Measurements from ENCODE around the gene MLC1. TPM values are rescaled to one million over a fixed set of nuclear protein-coding genes. Genes with fewer than 3 reads are reported as not detected.

MLC1 gene
- total RNA-seq, 1 donor from 2014 or later = 1.2 TPM

DNA sequence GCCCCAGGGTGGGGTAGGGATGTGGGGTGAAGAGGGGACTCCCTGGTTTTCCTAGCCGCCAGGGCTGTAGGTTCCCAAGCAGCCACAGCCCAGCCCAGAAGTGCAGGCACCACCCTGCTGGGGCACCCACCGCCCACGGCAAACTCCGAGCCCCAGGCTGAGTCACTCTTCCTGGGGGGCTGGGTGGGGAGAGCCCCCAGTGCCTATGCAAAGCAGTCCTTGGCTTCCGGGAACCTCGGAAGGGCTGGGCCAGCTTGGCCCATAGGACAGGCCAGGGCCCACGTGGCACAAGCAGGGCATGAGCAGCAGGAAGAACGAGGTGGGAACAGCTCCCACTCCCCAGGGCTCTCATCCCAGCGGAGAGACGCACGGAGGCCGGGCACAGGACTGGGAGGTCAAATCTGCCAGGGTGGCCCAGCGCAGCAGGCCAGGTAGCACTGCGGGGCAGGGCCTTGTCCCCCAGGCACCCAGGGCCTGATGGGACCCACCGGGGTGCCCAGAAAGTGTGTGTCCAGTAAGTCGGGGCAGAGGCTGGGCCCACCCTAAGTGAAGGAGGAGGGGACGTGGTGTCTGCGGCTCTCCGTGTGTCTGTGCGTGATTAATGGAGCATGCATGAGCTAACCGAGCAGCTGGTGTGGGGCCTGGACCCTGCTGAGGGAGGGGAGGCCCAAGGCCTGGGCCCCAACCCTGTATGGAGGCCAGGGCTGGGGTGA, 68.1 kb downstream of the MLC1 start:
- peaks cover 17% of the 10 kb centered on the region for H3K27me3 Mint-ChIP-seq (ENCODE audit: unreplicated experiment)
- H3K36me3 Mint-ChIP-seq (ENCODE audit: low read depth, unreplicated experiment) = no peaks in the 10 kb centered on the region
- TF ChIP-seq, protein P1, sequence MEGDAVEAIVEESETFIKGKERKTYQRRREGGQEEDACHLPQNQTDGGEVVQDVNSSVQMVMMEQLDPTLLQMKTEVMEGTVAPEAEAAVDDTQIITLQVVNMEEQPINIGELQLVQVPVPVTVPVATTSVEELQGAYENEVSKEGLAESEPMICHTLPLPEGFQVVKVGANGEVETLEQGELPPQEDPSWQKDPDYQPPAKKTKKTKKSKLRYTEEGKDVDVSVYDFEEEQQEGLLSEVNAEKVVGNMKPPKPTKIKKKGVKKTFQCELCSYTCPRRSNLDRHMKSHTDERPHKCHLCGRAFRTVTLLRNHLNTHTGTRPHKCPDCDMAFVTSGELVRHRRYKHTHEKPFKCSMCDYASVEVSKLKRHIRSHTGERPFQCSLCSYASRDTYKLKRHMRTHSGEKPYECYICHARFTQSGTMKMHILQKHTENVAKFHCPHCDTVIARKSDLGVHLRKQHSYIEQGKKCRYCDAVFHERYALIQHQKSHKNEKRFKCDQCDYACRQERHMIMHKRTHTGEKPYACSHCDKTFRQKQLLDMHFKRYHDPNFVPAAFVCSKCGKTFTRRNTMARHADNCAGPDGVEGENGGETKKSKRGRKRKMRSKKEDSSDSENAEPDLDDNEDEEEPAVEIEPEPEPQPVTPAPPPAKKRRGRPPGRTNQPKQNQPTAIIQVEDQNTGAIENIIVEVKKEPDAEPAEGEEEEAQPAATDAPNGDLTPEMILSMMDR (IDR thresholded peaks at IDR 0.05; ENCODE audit: unreplicated experiment) = no peak
- H3K4me1 Mint-ChIP-seq (ENCODE audit: unreplicated experiment) = no peaks in the 10 kb centered on the region
- H3K27ac Mint-ChIP-seq (ENCODE audit: unreplicated experiment) = no peak overlapping the region
- peaks cover 4% of the 10 kb centered on the region for H3K9me3 Mint-ChIP-seq (ENCODE audit: unreplicated experiment)
- DNase-seq (ENCODE audit: low spot score) = no peak
- H3K4me3 Mint-ChIP-seq (ENCODE audit: unreplicated experiment) = no peak overlapping the region

DNA sequence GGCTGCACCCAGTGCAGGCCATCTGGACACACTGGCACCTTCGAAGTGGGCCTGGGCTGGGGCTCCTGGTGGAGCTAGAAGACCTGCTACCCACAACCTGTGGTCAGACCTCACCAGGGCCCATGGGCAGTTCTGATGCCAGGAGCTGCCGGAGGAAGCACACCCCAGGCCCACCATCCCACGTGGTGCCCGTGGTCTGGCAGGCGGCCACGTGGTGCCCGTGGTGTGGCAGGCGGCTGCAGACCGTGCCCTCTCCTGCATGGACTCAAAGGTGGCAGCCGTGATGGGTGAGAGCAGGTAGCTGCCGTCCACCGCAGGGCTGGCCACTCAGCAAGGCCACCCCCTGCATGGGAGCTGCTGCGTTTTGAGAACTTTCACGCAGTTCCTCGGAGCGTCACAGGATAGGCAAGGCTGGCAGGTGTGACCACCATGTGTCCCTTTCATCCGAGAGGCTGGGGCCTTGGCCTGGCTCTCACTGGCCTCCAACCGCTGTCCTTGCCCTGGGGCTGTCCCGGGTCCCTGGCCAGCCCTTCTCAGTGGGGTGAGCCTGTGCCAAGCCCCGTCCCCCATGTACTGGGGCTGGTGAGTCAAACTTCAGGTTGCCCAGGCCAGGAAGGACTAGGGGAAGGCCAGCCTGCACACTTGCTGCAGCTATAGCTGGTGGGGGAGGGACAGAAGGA, 68.8 kb downstream of the MLC1 start:
- H3K4me3 Mint-ChIP-seq (ENCODE audit: unreplicated experiment) = no peak overlapping the region
- peaks cover 21% of the 10 kb centered on the region for H3K27me3 Mint-ChIP-seq (ENCODE audit: unreplicated experiment)
- peak; percentile 3 for DNase-seq (ENCODE audit: low spot score)
- no peak overlapping the region for H3K27ac Mint-ChIP-seq (ENCODE audit: unreplicated experiment)
- H3K9me3 Mint-ChIP-seq (ENCODE audit: unreplicated experiment) = peaks cover 4% of the 10 kb centered on the region
- no peaks in the 10 kb centered on the region for H3K36me3 Mint-ChIP-seq (ENCODE audit: low read depth, unreplicated experiment)
- TF ChIP-seq, protein P1 (IDR thresholded peaks at IDR 0.05; ENCODE audit: unreplicated experiment) = no peak
- H3K4me1 Mint-ChIP-seq (ENCODE audit: unreplicated experiment) = no peaks in the 10 kb centered on the region

DNA sequence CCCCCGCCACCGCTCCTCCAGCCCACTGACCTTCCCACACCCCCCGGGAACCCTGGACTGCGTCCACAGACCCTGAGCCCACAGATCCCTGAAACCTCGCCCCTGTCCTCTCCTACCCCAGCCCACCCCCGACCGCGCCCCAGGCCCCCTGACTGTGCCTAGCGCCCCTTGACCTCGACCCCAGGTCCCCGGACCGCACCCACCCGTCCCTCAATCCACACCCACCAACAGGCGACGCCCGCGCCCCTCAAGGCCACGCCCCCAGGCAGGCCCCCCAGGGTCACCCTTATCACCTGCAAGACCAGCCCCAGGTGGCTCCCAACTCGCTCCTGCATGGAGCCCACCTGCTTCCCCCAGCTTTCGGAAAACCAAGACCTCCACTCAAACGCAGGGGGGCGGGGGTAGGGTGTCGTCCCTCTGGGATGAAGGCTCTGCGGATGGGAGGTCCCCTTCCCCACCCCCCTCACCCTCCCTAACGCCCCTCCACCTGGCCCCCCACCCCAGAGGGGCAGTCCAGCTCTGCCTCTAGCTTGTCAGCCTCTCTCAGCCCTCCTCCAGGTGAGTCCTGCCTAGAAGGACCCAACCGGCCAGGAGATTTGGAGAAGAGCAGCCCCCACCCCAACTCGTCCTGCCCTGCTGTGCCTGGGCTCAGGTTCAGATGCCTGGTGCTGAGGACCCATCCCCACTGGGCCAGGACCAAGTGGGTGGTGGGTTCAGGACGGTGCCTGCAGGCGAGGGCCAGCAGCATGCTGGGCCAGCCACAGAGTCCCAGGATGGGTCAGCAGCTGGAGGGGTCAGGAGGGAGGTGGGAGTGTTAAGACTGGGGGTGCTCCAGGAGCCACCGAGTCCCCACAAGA, 69.5 kb downstream of the MLC1 start:
- no peak overlapping the region for H3K4me3 Mint-ChIP-seq (ENCODE audit: unreplicated experiment)
- peaks cover 4% of the 10 kb centered on the region for H3K9me3 Mint-ChIP-seq (ENCODE audit: unreplicated experiment)
- no peaks in the 10 kb centered on the region for H3K4me1 Mint-ChIP-seq (ENCODE audit: unreplicated experiment)
- TF ChIP-seq, protein P1 (IDR thresholded peaks at IDR 0.05; ENCODE audit: unreplicated experiment) = no peak
- H3K27me3 Mint-ChIP-seq (ENCODE audit: unreplicated experiment) = peaks cover 23% of the 10 kb centered on the region
- H3K36me3 Mint-ChIP-seq (ENCODE audit: low read depth, unreplicated experiment) = no peaks in the 10 kb centered on the region
- DNase-seq (ENCODE audit: low spot score) = no peak
- no peak overlapping the region for H3K27ac Mint-ChIP-seq (ENCODE audit: unreplicated experiment)

DNA sequence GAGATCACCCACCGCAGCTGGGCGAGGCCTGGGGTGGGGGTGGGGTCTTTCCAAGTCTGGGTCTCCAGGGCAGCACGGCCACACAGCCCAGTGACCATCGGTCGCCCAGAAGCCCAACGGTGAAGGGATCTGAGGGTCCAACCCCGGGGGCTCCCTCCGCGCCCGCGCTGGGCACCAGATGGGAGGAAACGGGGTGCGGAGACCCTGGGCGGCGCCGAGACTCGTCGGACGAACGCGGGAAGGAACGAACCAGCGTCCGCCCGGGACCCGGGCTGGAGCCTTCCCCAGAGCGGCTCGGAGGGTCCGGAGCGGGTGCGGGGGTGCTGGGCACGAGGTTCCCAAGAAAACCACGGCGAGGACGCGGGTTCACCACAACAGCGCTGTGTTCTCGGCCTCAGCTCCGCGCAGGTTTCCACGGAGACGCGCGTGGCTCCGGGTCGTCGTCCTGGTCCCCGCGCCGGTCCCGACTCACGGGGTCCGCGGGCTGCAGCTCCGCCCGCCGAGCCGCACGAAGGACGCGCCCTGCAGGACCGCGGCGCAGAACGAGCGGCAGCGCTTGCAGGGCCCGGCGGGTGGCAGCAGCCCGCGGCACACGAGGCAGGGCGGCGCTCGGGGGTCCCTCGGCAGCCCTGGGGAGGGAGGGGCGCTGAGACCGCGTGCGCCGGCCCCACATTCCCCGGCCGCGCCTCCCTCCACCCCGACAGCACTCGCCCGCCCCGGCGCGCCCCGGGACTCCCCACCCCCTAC, 70.4 kb downstream of the MLC1 start:
- Mint-ChIP-seq H3K27me3 (ENCODE audit: unreplicated experiment) (peaks cover 24% of the 10 kb centered on the region), H3K36me3 (ENCODE audit: low read depth, unreplicated experiment) (no peaks in the 10 kb centered on the region), H3K27ac (ENCODE audit: unreplicated experiment) (no peak overlapping the region), H3K9me3 (ENCODE audit: unreplicated experiment) (peaks cover 4% of the 10 kb centered on the region), H3K4me3 (ENCODE audit: unreplicated experiment) (no peak overlapping the region), H3K4me1 (ENCODE audit: unreplicated experiment) (peaks cover under 1% of the 10 kb centered on the region)
- TF ChIP-seq, protein P1 (IDR thresholded peaks at IDR 0.05; ENCODE audit: unreplicated experiment) = no peak
- DNase-seq (ENCODE audit: low spot score) = peak; percentile 5

Data from endothelial cell (in vitro differentiated cells).